Umbilical cord (tissue), 2 donors: ENCODE data around the gene SLC26A1. TPM values are rescaled to one million over a fixed set of nuclear protein-coding genes. Genes with fewer than 3 reads are reported as not detected.
"Not testable (repeated sequence)": the region's sequence is repeated elsewhere in the genome, so short reads cannot be mapped to it uniquely, and the experiment has no call there.

Experiments
- DNase-seq: peaks from one replicate; pipeline ENCODE4 v3.0.0-alpha.2; 2015; ENCODE audit warnings: low spot score
- total RNA-seq: library from RNA; depleted of rRNA; stranded (reverse); fragments of >200 nt; gene quantifications from one replicate; pipeline ENCODE4 v1.2.3, GENCODE V29; 2014; ENCODE audit warnings: low replicate concordance; ENCODE audit not compliant: insufficient read depth

SLC26A1 gene
- total RNA-seq, 1 donor from 2014 or later = not detected

DNA sequence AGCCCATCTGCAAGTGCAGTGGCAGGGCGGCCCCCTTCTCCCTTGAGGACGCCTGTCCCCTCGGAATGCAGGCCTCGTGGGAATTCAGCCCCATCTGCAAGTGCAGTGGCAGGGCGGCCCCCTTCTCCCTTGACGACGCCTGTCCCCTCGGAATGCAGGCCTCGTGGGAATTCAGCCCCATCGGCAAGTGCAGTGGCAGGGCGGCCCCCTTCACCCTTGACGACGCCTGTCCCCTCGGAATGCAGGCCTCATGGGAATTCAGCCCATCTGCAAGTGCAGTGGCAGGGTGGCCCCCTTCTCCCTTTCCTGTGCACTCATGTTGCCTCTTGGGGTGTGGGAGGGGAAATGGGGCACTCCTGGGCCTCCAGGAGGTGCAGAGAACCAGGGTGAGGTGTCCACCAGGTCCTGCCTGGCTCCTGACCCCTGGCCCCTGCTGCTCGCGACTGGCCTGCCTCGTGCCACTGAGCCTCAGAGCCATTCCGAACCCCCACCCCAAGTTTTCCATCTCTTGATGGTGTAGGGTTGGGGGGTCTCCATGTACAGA lies 6.8 kb upstream of the SLC26A1 start:
- DNase-seq = no peak

GRCh38 chr4:999240-999863 lies 6.1 kb upstream of the SLC26A1 start:
- DNase-seq = not testable (repeated sequence)

- no peak for DNase-seq
Observed at GRCh38 chr4:998096-998691, 5.0 kb upstream of the SLC26A1 start.

- DNase-seq = no peak
Observed at GRCh38 chr4:997375-998071, 4.3 kb upstream of the SLC26A1 start.

DNA sequence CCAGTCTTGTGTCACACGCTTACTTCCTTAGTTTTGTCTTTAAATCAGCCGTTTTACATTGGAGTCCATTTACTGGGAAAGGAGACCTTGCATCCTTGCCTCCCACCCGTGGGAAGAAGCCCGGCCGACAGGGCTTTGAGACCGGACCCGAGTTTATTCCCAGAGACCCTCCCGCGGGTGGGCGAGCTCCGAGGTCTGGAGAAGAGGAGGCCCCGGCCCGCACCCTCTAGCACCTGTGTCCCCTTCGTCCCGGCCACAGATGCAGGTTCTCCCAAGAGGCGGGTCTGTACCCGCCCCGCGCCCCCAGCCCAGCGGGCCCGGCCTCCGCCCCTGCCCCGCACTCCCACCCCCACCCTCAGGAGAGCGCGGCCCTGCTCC lies 3.8 kb upstream of the SLC26A1 start:
- DNase-seq = no peak

- no peak for DNase-seq
Observed at GRCh38 chr4:996030-996996, 3.1 kb upstream of the SLC26A1 start.

GRCh38 chr4:995311-996026 lies 2.3 kb upstream of the SLC26A1 start:
- DNase-seq = no peak

GRCh38 chr4:992297-993110 lies 700 bp downstream of the SLC26A1 start:
- DNase-seq = no peak

GRCh38 chr4:991451-992296 lies 1.5 kb downstream of the SLC26A1 start:
- DNase-seq = no peak

GRCh38 chr4:990746-991367 lies 2.3 kb downstream of the SLC26A1 start:
- DNase-seq = no peak

- no peak for DNase-seq
Observed at GRCh38 chr4:989722-990471, 3.3 kb downstream of the SLC26A1 start.

DNA sequence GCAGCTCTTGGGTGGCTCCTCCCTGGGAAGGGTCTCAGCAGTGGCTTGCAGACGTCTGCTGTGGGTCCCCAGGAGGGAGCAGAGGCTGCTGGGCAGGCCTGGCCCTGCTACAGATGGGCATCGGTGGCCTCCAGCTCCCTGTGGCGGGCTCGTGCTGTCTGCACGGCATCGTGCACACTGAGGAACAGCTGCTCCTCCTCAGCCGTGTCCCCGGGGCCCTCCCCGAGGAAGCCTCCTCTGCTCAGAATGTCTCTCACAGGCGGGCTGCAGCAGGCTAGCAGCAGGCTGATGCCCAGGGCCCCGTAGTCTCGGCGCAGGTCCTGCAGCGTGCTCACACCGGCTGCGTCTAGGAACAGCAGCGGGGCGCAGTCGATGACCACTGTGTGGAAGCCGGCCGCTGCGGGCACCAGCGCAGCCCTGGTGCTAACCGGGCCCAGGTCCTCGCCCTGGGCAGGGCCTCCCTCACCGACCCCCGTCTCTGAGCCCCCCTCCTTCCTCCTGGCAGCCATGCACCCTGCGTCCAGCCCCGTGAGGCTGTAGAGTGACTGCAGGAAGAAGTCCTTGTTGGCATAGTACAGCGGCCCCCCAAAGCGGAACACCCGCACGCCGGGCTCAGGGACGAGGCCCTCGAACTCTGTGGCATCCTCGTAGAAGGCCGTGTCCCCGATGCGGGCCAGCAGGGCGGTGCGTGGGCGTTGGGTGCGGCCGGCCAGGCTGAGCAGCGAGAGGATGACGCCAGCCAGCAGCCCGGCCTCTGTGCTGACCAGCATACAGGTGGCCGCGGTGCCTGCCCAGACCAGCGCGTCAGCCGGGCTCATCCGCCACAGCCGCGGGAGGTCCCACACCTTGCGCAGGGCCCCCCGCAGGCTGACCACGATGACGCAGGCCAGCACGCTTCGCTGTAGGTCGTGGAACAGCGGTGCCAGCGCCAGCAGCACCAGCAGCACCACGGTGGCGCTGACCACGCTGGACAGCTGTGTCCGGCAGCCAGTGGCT lies 4.2 kb downstream of the SLC26A1 start:
- DNase-seq = no peak

DNA sequence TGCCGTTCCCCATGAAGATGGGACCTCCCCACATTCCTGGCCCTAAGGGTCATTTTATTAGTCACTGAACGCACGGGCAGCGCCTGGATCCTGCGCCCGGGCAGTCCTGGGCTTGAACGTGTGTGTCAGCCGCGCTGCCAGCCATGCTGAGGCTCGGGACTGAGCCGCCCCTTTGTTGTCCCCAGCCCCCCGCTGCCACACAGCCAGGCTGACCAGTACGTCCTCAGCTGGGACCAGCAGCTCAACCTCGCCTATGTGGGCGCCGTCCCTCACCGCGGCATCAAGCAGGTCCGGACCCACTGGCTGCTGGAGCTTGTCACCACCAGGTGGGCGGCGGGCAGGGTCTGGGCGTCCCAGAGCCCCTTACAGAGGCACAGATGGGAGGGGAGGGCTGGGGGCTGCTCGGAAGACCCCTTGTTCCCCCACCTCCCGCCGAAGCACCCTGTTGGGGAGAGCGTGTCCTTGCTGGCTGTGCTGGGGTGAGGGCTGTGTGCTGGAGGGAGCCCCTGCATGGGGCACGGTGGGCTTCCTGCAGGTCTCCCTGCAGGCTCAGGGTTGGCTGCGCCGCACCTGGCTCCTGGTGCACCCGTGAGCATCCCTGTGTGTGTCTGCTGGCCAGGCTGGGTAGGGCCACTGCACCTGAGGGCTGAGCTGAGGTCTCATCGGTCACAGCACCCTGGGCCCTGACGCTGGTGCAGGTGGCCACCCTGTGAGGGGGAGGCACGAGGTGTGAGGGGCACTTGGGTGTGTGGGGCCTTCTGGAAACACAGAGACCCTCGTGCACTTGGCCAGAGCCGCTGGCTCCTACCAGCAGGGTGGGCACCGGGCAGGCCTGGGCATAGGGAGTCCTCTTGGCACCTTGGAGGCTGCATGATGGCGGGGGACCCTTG lies 5.3 kb downstream of the SLC26A1 start:
- no peak for DNase-seq

DNA sequence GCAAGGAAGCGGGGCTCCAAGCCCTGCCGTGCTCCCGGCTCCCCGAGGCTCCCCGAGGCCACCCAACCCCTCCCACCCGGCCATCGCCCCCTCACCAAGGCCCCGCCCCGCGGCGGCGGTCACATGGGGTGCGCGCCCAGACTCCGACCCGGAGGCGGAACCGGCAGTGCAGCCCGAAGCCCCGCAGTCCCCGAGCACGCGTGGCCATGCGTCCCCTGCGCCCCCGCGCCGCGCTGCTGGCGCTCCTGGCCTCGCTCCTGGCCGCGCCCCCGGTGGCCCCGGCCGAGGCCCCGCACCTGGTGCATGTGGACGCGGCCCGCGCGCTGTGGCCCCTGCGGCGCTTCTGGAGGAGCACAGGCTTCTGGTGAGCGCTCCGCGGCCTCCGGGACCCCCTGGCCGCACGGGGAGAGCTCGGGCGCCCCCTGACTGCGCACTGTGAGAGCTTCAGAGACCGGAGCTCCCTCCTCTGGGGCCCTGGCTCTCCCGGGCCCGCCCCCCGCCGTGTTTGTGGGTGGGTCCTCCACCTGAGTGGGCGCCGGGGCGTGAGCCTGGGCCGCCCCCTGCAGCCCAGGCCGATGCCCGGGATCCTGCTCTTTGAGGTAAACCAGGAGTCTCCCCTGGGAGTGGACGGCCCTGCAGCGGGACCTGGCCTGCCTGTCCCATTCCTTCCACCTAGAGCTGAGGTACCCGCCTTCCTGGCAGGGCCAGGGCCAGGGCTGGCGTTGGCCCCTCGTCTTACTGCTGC lies 6.2 kb downstream of the SLC26A1 start, which contains the start of gene IDUA:
IDUA (plus strand) TSS at position 166 of the 745 bp plus-strand sequence; CDS start at position 207, 41 bp downstream.
- DNase-seq = peak; percentile 83

DNA sequence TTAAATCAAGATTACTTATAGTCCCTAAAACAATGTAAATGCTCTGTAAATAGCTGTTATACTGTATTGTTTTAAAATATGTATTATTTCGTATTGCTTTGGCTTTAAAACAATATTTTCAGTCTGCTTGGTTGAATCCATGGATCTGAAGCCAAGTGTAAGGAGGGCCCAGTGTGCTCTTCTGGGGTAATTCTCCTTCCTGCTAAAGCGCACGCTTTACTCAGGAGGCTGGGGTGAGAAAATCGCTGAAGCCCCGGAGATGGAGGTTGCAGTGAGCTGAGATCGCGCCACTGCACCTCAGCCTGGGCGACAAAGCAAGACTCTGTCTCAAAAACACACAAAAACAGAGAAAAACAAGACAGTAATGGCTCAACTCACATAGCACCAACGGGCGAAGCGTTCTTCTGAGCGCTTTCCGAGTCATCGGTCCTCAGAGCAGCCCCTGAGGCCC lies 6.8 kb downstream of the SLC26A1 start:
- peak; percentile 30 for DNase-seq
